Femur (tissue), 1 donor: ENCODE results near the gene PCMTD2.
A peak's percentile ranks its signal among the peaks of the same experiment; 100 is the strongest.
"Not testable (repeated sequence)": the region's sequence is repeated elsewhere in the genome, so short reads cannot be mapped to it uniquely, and the experiment has no call there.

Source experiments
- DNase-seq: peaks from one replicate; pipeline ENCODE4 v3.0.0-alpha.2; 2017

The PCMTD2 gene

DNA sequence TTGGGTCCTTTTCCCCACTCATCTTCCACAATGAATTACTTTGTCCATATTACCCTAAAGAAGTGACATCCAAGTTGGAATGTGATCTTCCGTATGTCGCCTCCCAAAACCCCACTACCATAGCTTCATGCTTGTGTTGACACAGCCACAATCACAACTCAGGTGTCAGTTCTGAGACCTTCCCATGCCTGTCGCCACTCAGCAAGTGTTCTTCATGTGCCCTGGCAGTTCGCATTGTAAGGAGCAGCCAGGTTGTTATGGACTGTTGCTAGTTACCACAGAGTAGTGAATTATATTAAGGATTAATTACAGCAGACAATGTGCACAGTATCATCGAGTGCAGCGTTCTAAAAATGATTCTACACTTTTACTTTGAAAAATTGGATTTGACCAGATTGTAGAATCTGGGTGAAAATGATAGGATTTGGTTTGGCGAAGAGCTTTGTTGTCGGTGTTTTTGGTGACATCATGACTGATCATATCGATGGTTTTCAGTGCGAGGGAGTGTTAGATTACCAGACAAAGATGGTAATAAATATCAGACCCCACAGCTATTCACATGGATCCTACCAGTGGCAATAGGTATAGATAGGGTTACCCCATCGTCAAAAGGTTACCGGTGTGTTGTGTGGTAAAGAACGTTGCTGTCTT is 1.7 kb downstream of the PCMTD2 start:
- no peak for DNase-seq

DNA sequence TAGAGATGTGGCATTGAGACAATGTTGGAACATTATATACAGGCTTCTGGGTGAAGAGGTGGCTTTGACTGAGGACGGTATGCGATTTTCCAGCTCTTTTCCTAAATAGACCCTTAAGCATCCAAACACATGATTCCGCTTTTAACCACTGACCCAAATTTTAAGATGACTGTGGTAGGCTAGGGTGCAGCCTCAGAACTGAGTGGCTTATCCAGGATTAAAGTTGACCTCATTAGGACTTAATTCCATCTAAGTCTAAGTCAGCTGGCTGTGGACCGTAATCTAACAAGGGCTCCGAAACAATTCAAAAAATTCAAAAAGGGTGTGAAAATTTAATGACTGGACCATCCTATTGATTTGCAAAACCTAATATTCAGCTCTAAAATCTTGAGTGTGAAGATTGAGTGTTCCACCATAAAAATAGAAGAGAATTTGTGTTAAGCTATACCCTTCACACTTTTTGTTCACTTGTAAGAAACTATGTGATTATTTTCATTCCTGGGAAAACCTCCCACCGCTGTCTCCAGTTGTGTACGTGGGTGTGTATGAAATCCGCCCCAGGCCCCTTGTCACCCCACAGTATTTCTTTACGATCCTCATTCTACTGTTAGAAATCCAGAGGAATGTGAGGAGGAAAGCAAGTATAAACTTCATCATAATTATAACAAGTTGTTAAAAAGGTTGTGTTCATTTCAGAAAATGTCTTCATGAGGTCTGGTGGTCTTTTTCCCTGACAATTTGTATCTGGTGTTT is 2.7 kb downstream of the PCMTD2 start:
- DNase-seq, result no peak

DNA sequence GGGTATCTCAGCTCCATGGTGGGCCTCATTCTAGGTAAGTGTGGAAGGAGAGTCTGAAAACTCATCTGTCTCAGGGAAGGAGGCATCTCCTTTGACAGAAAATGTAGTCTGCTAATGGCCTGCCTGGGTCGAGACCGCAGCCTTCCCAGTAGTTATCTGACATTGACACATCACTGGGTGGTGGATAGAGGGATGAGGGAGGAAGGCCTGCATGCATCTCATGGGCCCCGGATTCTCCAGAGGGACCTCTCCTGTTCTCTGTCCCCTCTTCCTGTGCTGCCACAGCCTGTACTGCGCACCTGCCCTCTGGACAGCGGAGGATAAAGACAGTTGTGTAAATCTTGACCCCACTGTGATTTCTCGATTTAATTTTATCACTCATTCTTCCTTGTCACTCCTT is 4.7 kb downstream of the PCMTD2 start:
- DNase-seq, result no peak

GRCh38 chr20:64261138-64261537 is 5.6 kb downstream of the PCMTD2 start:
- peak; percentile 41 for DNase-seq

GRCh38 chr20:64264091-64264490 is 8.5 kb downstream of the PCMTD2 start:
- no peak for DNase-seq

DNA sequence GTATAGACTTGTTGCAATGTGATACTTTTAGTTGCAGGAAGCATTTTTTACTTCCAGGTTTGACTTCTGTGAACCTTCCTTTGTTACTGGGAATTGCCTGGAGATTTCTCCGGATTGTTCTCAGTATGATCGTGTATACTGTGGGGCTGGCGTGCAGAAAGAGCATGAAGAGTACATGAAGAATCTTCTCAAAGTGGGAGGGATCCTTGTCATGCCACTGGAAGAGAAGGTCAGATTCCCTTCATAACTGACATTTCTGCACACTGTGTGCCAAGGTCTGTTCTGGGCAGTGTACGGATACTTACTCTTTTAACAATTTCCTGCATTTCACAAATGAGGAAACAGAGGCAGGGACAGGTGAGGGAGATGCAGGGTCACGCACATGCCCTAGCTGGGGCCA is 9.7 kb downstream of the PCMTD2 start:
- no peak for DNase-seq

DNA sequence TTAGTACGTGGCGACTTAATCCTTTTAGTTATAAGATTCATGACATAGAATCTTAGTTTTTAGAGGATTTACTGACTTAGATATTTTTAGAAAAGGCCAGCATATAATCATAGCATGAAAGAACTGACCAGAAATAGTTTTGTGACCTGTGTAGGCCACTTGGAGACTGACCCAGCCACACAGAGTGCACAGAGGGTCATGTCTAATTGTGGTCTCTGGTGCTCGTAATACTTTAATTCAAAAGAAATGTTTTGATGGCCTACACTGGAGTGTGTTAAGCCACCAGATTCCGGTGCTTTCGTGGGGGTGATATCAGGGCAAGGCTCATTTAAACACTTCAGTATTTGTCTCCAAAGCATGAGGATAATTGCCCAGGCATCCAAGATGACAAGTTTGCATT is 11.4 kb downstream of the PCMTD2 start:
- no peak for DNase-seq

DNA sequence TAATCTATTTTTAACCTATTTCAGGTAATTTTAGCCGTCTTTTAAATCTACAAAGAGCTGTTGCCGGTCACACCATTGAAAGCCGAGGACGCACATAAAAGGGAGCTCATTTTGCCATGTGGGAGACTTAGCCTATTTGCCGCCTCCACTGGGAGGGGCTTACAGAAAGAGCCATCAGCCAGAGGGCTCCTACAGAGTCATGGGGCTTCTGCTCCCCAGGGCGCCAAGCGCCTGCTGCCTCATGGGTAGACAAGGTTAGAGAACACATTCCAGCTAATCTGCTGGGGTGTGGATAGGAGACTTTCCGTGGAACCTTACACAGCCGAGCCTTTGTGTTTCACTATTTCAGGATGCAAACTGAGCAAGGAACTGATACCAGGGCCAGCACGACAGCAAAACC is 12.6 kb downstream of the PCMTD2 start:
- DNase-seq, result no peak

DNA sequence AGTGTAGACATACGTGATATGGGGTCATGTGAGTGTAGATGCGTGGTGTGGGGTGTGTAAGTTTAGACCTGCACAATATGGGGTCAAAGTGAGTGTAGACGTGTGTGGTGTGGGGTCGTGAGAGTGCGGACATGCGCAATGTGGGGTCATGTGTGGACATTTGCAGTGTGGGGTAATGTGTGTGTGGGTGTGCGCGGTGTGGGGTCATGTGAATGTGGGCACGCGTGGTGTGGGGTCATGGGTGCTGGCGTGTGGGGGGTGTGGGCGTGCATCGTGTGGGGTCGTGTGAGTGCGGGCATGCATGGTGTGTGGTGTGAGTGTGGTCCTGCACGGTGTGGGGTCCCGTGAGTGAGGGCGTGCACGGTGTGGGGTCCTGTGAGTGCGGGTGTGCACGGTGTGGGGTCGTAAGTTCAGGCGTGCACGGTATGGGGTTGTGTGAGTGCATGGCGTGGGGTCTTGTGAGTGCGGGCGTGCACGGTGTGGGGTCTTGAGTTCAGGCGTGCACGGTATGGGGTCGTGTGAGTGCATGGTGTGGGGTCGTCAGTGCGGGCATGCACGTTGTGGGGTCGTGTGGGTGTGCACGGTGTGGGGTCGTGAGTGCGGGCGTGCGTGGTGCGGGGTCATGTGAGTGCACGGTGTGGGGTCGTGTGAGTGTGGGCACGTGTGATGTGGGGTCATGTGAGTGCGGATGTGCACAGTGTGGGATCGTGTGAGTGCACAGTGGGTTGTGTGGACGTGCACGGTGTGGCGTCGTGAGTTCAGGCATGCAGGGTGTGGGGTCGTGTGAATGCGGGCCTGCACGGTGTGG is 14.3 kb downstream of the PCMTD2 start:
- no peak for DNase-seq

GRCh38 chr20:64271636-64272035 is 16.1 kb downstream of the PCMTD2 start:
- DNase-seq, result no peak

DNA sequence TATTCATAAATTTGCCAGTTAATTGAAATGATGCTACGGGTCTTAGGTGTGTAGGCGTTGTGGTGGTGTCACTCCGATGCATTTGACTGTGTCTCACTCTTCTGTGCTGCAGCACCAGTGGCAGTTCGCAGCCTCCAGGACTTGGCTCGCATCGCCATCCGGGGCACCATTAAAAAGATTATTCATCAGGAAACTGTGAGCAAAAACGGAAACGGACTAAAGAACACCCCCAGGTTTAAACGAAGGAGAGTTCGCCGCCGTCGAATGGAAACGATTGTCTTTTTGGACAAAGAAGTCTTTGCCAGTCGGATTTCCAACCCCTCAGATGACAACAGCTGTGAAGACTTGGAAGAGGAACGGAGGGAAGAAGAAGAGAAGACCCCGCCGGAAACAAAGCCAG is 17.6 kb downstream of the PCMTD2 start:
- DNase-seq, result no peak

- DNase-seq, result no peak
Observed at GRCh38 chr20:64276817-64277216, 21.3 kb downstream of the PCMTD2 start.

DNA sequence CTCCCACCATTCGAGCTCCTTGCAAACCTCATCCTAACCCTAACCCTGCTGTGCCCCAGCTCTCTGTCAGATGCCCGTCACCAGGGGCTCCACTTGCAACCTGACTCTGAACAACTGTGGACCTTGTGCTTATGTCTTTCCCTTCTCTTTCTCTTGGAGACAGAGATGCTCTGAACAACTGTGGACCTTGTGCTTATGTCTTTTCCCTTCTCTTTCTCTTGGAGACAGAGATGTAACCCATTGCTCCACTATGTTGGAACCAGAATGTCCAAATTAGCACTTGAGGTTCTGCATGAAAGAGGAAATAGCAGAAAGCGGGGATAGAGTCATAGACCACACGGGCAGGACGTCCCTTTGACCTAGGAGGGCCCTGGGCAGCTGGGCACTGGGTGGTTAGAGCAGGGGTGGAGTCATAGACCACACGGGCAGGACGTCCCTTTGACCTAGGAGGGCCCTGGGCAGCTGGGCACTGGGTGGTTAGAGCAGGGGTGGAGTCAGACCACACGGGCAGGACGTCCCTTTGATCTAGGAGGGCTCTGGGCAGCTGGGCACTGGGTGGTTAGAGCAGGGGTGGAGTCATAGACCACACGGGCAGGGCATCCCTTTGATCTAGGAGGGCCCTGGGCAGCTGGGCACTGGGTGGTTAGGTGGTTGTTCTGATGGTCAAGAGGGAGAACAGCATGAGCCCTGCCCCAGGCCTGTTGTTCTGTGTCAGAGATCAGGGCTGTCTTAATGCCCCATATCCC is 22.2 kb downstream of the PCMTD2 start:
- DNase-seq, result no peak

GRCh38 chr20:64278317-64278681 is 22.8 kb downstream of the PCMTD2 start:
- no peak for DNase-seq

DNA sequence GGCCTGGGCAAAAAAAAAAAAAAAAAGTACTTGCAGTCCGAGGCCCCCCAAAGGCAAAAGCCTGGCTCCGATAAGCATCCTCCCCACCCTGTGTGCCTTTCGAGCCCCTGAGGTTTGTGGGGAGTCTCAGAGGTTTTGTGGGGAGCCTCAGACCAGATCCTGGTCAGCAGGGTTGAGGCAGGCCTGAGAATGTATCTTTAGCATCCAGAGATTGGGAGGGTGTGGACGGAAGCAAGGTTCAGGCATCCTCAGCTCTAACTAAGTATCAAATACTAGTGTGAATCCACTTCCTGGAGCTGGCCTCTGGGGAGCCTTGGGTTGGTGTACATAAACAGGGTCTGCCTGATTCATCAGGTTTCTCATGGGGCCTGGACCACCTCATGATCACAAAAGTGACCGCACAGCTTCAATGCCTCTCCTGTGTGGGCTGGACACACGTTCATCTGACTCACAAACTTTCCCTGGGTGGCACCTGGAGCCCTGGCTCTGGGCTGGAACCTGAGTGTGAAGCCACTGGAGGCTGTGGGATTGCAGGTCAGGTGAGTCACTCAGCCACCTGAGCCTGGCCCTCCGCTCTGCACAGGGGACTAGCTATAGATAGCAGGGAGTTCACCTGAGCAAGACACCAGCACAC is 24.4 kb downstream of the PCMTD2 start:
- DNase-seq, result no peak

GRCh38 chr20:64280460-64280843 is 24.9 kb downstream of the PCMTD2 start:
- no peak for DNase-seq

- no peak for DNase-seq
Observed at GRCh38 chr20:64283646-64284045, 28.1 kb downstream of the PCMTD2 start.

- peak; percentile 52 for DNase-seq
Observed at GRCh38 chr20:64285579-64286446, 30.3 kb downstream of the PCMTD2 start.

DNA sequence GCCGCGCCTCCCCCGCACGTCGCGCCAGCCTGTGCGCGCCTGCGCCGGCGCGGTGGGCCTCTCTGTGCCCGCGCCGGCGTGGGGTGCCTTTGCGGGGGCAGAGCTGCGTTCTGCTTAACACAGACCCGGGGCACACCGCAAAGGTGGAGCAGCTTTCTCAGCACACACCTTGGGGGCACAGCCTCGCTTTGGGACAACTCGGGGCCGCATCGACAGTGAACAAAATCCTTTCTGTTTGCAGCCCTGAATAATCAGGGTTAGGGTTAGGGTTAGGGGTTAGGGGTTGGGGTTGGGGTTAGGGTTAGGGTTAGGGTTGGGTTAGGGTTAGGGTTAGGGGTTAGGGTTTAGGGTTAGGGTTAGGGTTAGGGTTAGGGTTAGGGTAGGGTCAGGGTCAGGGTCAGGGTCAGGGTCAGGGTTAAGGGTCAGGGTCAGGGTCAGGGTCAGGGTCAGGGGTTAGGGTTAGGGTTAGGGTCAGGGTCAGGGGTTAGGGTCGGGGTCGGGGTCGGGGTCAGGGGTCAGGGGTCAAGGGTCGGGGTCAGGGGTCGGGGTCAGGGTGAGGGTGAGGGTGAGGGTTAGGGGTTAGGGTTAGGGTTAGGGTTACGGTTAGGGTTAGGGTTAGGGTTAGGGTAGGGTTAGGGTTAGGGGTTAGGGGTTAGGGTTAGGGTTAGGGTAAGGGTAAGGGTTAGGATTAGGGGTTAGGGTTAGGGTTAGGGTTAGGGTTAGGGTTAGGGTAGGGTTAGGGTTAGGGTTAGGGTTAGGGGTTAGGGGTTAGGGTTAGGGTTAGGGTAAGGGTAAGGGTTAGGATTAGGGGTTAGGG is 31.1 kb downstream of the PCMTD2 start:
- not testable (repeated sequence) for DNase-seq

DNA sequence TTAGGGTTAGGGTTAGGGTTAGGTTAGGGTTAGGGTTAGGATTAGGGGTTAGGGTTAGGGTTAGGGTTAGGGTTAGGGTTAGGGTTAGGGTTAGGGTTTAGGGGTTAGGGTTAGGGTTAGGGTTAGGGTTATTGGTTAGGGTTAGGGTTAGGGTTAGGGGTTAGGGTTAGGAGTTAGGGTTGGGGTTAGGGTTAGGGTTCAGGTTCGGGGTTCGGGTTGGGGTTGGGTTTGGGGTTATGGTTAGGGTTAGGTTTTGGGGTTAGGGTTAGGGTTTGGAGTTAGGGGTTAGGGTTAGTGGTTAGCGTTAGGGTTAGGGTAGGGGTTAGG is 31.7 kb downstream of the PCMTD2 start:
- DNase-seq, result not testable (repeated sequence)

- not testable (repeated sequence) for DNase-seq
Observed at GRCh38 chr20:64292167-64292566, 36.6 kb downstream of the PCMTD2 start.
